IPS-NIHi7 (cell line): ENCODE results near the gene TRIOBP.

Experiments used
- DNase-seq: peaks from one replicate; pipeline ENCODE4 v3.0.0; 2012; ENCODE audit warnings: mixed read lengths; ENCODE audit errors: extremely low spot score

Gene TRIOBP

GRCh38 chr22:37804881-37805809, 108.3 kb downstream of the TRIOBP start:
- DNase-seq, result peak; percentile 72

DNA sequence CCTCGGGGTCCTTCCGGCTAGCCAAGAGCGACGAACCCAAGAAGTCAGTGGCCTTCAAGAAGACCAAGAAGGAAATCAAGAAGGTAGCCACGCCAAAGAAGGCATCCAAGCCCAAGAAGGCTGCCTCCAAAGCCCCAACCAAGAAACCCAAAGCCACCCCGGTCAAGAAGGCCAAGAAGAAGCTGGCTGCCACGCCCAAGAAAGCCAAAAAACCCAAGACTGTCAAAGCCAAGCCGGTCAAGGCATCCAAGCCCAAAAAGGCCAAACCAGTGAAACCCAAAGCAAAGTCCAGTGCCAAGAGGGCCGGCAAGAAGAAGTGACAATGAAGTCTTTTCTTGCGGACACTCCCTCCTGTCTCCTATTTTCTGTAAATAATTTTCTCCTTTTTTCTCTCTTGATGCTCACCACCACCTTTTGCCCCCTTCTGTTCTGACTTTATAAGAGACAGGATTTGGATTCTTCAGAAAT, 109.0 kb downstream of the TRIOBP start:
- no peak for DNase-seq

DNA sequence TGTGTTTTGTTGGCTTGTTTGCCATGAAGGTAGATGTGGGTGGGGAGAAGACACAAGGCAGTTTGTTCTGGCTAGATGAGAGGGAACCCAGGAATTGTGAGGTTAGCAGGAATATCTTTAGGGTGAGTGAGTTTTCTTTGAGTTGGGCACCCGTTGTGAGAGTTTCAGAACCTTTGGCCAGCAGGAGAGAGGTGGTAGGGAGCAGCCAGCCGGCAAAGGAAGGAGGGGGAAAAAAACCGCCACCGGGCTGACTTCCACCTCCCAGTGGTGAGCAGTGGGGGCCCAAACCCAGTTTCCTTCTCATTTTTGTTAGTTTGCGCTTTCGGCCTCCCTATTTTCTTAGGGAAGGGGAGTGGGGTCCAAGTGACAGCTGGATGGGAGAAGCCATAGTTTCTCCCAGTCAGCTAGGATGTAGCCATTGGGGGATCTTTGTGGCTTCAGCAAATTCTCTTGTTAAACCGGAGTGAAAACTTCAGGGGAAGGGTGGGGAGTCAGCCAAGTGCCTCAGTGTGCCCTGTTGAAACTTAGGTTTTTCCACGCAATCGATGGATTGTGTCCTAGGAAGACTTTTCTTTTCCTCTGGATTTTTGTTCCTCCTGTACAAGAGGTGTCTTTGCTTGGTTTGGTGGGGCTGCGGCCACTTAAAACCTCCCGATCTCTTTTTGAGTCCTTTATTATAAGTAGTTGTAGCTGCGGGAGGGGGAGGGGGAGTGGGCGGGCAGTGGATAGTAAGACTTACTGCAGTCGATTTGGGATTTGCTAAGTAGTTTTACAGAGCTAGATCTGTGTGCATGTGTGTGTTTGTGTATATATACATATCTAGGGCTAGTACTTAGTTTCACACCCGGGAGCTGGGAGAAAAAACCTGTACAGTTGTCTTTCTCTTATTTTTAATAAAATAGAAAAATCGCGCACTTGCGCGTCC, 109.8 kb downstream of the TRIOBP start:
- no peak for DNase-seq

DNA sequence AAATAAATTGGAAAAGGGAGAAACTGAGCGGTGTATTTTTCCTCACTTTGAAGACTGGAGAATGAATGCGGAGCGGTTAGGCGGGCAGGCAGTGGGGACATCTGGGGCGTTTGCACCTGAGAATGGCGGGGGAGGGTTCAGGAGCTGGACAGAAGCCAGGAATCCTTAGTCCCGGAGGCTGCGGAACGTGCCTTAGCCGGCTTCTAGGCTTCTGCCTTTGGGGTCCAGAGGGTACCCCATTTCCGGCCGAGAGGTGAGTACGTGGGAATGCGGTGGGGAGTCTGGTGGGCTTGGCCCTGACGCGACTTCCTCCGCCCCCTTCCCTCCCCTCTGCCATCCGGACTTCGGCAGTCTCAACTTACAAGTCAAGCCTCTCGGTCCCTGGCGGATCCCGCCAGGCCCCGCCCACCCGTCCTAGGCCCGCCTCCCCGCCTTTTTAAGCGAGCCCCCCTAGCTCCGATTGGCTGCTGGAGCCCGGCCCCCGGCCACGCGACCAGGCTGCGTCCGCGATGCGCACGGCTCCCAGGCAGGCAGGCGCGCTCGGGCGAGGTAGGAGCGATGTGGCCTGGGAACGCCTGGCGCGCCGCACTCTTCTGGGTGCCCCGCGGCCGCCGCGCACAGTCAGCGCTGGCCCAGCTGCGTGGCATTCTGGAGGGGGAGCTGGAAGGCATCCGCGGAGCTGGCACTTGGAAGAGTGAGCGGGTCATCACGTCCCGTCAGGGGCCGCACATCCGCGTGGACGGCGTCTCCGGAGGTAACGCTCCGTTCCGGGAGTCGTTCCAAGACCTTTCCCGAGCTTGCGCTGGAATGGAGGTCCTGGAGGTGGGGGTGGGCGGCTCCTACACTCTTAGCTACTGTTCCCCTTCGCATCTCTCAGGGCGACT, 110.8 kb downstream of the TRIOBP start, which contains the start of gene GCAT:
TSS of gene GCAT (plus strand) at position 525 of the 884 bp plus-strand sequence. CDS start at position 559, 34 bp downstream.
- DNase-seq, result peak; percentile 99

DNA sequence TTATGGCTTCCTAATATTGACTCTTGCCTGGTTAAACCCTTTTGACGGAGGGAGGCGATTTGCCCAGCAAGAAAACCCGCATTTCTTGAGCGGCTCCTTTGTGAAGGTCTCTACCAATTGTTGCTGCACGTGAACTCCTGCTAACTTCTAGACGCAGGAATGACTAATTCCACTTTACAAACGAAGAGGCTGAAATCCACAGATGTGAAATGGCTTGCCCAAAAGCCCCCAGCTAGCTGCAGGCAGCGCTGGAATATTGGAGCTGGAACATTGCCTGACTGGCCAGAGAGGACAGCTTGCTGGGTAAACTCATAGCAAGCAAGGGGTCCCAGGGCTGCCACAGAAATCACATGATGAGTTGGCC, 111.4 kb downstream of the TRIOBP start:
- DNase-seq, result no peak

DNA sequence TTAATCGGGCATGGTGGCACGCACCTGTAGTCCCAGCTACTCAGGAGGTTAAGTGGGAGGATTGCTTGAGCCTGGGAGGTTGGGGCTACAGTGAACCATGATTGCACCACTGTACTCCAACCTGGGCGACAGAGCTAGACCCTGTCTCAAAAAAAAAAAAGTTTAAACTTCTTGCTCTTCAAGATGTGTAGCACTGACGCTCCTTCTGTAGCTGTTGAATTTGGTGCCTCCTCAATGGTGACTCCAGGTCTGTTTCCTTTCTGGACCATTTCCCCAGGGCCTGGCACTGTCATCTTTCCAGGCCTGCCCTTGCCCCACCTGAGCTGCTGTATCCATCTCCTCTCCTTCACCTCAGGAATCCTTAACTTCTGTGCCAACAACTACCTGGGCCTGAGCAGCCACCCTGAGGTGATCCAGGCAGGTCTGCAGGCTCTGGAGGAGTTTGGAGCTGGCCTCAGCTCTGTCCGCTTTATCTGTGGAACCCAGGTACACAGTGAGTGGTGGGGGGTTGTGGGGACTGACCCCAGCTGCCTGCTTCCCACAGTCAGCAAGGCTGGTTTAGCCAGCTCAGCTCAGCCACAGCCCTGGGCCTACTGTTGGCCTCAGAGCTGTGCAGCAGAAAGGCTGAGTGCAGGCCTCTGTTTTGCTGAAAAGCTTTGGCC, 113.0 kb downstream of the TRIOBP start:
- DNase-seq, result no peak

DNA sequence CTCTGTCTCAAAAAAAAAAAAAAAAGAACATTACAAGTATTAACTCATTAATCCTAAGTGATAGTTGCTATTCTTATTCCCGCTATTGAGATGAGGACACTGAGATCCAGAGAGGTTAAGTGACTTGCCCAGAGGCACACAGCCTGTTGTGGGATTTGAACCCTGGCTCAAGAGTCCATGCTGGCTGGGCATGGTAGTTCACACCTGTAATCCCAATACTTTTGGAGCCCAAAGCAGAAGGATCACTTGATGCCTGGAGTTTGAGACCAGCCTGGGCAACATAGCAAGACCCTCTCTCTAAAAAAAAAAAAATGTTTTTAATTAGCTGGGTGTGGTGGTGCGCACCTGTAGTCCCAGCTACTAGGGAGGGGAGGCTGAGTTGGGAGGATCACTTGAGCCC, 115.0 kb downstream of the TRIOBP start:
- DNase-seq, result no peak

DNA sequence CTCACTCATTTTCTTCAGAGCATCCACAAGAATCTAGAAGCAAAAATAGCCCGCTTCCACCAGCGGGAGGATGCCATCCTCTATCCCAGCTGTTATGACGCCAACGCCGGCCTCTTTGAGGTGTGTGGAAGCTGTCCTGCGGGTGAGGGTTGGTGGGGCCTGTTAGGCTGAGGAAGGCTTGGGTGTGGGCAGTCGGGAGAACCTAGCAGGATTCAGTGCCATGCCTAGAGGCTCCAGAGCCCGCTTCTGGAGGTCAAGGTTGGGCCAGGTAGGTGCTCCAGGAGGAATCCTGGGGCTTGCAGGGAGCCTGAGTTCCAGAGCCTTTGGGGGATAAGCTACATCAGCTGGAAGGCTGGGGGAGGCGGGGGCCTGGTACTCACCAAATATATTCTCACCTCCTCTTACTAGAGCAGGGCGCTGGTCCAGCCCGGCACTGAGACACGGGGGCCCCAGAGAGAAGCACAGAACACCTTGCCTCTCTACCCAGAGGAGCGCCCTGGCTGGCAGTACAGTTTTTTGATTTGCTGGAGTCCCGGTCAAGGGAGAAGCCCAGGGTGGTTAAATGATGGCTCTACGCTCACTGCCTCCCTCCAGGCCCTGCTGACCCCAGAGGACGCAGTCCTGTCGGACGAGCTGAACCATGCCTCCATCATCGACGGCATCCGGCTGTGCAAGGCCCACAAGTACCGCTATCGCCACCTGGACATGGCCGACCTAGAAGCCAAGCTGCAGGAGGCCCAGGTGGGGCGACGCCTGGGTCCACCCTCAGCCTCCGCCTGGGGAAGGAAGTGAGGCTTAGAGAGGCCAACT, 116.2 kb downstream of the TRIOBP start:
- no peak for DNase-seq

DNA sequence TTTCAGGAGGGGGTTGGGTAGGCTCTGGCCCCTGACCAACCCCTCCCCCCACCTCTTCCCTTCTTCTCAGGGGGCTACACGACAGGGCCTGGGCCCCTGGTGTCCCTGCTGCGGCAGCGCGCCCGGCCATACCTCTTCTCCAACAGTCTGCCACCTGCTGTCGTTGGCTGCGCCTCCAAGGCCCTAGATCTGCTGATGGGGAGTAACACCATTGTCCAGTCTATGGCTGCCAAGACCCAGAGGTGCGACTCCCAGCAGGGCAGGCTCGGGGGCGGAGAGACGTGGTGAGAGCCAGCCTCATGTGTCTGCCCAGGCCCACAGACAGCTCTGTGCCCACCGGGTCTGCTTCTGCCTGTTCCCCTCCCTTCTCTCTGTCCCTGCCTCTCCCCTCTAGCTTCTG, 118.7 kb downstream of the TRIOBP start:
- no peak for DNase-seq

DNA sequence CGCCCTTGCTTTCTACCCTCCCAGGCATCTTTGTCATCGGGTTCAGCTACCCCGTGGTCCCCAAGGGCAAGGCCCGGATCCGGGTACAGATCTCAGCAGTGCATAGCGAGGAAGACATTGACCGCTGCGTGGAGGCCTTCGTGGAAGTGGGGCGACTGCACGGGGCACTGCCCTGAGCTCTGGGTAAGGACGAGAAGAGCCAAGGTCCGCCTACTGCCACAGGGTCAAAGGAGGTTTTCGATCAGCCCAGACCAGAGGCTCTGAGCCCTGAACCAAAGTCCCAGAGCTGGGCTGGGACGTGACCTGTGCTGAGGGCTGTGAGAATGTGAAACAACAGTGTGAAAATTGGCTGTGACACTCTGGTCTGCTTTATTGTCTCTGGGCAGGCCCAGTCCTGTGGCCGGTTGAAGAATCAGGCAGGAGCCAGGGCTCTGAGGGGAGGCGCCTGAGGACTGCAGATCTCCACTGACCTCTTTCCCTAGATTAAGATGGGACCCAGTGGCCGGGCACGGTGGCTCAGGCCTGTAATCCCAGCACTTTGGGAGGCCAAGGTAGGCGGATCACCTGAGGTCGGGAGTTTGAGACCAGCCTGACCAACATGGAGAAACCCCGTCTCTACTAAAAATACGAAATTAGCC, 119.8 kb downstream of the TRIOBP start:
- no peak for DNase-seq

GRCh38 chr22:37817705-37818408, 121.0 kb downstream of the TRIOBP start:
- DNase-seq, result peak; percentile 92

GRCh38 chr22:37818409-37819104, 121.7 kb downstream of the TRIOBP start:
- peak; percentile 73 for DNase-seq

DNA sequence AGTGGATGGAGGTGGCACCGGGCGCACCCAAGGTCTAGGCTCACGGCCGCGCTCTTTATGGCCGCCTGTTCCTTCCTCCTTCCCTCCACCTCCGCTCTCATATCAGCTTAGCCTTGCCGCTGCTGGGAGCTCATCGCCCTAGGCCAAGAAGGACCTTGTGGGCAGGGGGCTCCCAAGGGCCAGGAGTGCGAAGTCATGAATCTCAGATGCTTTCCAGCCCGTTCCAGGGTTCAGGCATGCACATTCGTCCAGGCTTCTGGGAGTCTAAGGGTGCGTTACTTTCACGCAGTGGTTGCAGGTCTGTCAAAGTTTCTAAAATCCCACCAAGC, 122.2 kb downstream of the TRIOBP start:
- DNase-seq, result no peak

- no peak for DNase-seq
These were observed 123.5 kb downstream of the TRIOBP start for GRCh38 chr22:37820350-37820749.

DNA sequence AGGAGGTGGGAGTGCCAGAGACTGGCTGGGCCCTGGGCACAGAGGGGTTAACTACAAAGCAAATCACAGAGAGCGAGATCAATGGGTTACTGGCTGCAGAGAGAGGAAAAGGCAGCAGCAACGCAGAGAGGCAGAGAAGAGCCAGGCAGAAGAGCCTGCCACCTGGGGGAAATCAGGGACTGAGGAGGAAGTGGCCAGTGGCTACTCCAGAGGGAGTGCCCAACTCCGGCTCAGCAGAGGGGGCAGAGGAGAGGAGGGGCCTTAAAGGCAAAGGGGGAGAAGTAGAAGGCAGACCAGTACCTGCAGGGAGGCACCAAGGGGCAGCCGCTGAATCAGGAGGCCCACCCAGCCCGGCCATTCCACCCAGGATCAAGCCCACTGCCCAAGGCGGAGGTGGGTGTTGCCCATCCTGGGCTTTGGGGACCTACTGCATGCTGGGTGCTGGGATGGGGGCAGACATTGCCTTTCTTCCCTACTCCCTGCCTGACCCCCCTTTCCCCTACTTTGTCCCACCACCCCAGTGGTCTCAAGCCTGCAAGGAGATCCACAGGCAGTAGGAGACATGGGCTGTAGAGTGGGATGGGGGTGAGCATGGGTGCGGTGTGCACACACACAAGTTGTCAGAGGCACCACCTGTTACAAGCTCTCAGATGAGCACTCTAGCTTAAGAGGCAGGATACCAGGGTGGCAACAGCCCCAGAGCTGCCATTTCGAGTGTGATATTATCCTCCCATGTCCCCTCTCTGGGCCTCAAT, 125.4 kb downstream of the TRIOBP start:
- DNase-seq, result peak; percentile 58

DNA sequence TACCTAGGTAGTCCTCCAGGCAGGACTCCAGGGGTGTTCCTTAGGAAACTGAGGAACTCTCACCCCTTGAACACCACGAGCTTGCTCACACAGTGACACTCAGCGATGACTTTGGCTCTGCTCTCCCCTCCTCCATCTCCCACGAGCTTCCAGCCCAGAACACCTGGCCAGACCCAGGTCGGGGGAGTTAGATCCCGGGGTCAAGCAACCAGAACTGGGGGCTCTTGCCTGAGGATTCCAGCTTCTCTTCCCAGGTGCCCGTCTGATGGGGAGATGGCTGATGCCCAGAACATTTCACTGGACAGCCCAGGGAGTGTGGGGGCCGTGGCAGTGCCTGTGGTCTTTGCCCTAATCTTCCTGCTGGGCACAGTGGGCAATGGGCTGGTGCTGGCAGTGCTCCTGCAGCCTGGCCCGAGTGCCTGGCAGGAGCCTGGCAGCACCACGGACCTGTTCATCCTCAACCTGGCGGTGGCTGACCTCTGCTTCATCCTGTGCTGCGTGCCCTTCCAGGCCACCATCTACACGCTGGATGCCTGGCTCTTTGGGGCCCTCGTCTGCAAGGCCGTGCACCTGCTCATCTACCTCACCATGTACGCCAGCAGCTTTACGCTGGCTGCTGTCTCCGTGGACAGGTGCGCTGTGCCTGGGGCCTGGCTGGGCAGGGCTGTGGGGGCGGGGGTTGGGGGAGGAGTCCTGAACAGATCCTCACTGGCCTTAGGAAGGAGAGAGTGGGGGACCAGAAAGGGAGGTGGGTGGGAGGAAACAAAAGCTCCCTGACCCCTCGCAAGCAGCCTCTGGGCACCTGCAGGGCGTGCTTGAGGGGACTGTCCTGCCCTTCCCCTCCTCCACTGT, 126.5 kb downstream of the TRIOBP start, which contains the start of gene GALR3:
TSS of gene GALR3 (plus strand) at position 249 of the 852 bp plus-strand sequence. CDS start at position 274, 25 bp downstream.
- no peak for DNase-seq
